Lung (tissue), 12 donors: ENCODE measurements around the gene GFI1B. TPM values are rescaled to one million over a fixed set of nuclear protein-coding genes. Genes with fewer than 3 reads are reported as not detected.

Experiments used
- ATAC-seq: fragments of 200-7000 bp; cut with Tn5 transposase; one replicate; pipeline ENCODE4 v1.9.1; 2020; ENCODE audit warnings: moderate number of reproducible peaks; ENCODE audit not compliant: insufficient read depth, low FRiP score
- DNase-seq, 3 donors: peaks; one replicate each; pipeline ENCODE4 v3.0.0-alpha.2; 2013 to 2017
- H3K27ac ChIP-seq, 2 donors: one replicate each; pipeline ENCODE4 v1.5.1; 2013; ENCODE audit warnings: mild to moderate bottlenecking in 2 of 2, moderate library complexity in 2 of 2, control low read depth in 1 of 2, inconsistent platforms in 1 of 2, low read depth in 1 of 2, low read length in 1 of 2
- H3K27me3 ChIP-seq, 3 donors: one replicate each; pipeline ENCODE4 v1.5.1; 2013; ENCODE audit warnings: low read length in 2 of 3; ENCODE audit not compliant: control insufficient read depth in 3 of 3, insufficient read depth in 3 of 3
- H3K36me3 ChIP-seq, 4 donors: one replicate each; pipeline ENCODE4 v1.5.1; 2013; ENCODE audit warnings: low read length in 4 of 4, mild to moderate bottlenecking in 1 of 4, moderate library complexity in 1 of 4; ENCODE audit not compliant: control insufficient read depth in 4 of 4, insufficient read depth in 4 of 4
- H3K4me1 ChIP-seq, 5 donors: one replicate each; pipeline ENCODE4 v1.5.1; 2013; ENCODE audit warnings: low read length in 5 of 5, mild to moderate bottlenecking in 2 of 5, moderate library complexity in 1 of 5; ENCODE audit not compliant: control insufficient read depth in 5 of 5, insufficient read depth in 5 of 5
- H3K4me3 ChIP-seq: one replicate; pipeline ENCODE4 v1.5.1; 2013; ENCODE audit warnings: mild to moderate bottlenecking, control low read depth, moderate library complexity
- H3K9ac ChIP-seq, 2 donors: one replicate each; pipeline ENCODE4 v1.5.1; 2013; ENCODE audit warnings: low read length in 2 of 2, control low read depth in 1 of 2; ENCODE audit not compliant: insufficient read depth in 1 of 2
- H3K9me3 ChIP-seq, 4 donors: one replicate each; pipeline ENCODE4 v1.5.1; 2013; ENCODE audit warnings: low read length in 3 of 4, mild to moderate bottlenecking in 1 of 4, moderate library complexity in 1 of 4; ENCODE audit not compliant: control insufficient read depth in 4 of 4, insufficient read depth in 3 of 4
- WGBS, 2 donors: extraction: QIAGEN DNeasy Blood & Tissue Kit; methylation state at CpG; one replicate each; pipeline ENCODE4 v1.1.7; 2013; 5-methylcytosine and 5-hydroxymethylcytosine counted together
- polyA plus RNA-seq, 2 donors: library from polyadenylated mRNA; stranded (reverse); fragments of 200-250 nt; gene quantifications; one replicate each; pipeline ENCODE4 v1.2.1, GENCODE V29; 2013
- total RNA-seq, 2 donors: library from RNA; depleted of rRNA in 1 of 2; stranded (reverse); fragments of >200 nt in 1 of 2; gene quantifications; one replicate each; pipeline ENCODE4 v1.2.1, GENCODE V29; 2014 to 2021
- TF ChIP-seq, protein P1 (sequence below): IDR thresholded peaks from 2 replicates; pipeline ENCODE4 v1.5.1; 2012; ENCODE audit warnings: mild to moderate bottlenecking; ENCODE audit errors: control extremely low read depth, extremely low read depth
- donor health status: control.
- donor health status: control.
- donor health status: Bipolar disorder and iron deficiency.
- donor health status: healthy.
- donor health status: DM: yes; HTN: yes; CAD: no.

GFI1B gene
- total and polyA plus RNA-seq, 4 donors, result 0.25 to 1.4 (median 0.76) TPM

GRCh38 chr9:133003671-133004090 is 25.2 kb downstream of the GFI1B start:
- no peak for ATAC-seq
- Histone ChIP-seq H3K4me3 (no peak overlapping the region), H3K9me3 (peaks cover 0 to 2% (median 0%) of the 10 kb centered on the region in 4 donors), H3K36me3 (no peaks in the 10 kb centered on the region), H3K27ac (no peak overlapping the region), H3K4me1 (peaks cover 0 to 13% (median 0%) of the 10 kb centered on the region in 5 donors), H3K9ac (no peak overlapping the region), H3K27me3 (peaks cover 0 to 3% (median 0%) of the 10 kb centered on the region in 3 donors)
- no peak for DNase-seq
- TF ChIP-seq, protein P1, sequence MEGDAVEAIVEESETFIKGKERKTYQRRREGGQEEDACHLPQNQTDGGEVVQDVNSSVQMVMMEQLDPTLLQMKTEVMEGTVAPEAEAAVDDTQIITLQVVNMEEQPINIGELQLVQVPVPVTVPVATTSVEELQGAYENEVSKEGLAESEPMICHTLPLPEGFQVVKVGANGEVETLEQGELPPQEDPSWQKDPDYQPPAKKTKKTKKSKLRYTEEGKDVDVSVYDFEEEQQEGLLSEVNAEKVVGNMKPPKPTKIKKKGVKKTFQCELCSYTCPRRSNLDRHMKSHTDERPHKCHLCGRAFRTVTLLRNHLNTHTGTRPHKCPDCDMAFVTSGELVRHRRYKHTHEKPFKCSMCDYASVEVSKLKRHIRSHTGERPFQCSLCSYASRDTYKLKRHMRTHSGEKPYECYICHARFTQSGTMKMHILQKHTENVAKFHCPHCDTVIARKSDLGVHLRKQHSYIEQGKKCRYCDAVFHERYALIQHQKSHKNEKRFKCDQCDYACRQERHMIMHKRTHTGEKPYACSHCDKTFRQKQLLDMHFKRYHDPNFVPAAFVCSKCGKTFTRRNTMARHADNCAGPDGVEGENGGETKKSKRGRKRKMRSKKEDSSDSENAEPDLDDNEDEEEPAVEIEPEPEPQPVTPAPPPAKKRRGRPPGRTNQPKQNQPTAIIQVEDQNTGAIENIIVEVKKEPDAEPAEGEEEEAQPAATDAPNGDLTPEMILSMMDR, result no peak
- 32 to 34% methylated on average over 9 of the region's 9 CpGs for WGBS, 2 donors

- H3K9me3 ChIP-seq, result peaks cover 0 to 2% (median 0%) of the 10 kb centered on the region in 4 donors
- H3K27me3 ChIP-seq, result peaks cover 0 to 3% (median 0%) of the 10 kb centered on the region in 3 donors
- no peak overlapping the region for H3K27ac ChIP-seq
- TF ChIP-seq, protein P1, result no peak
- H3K36me3 ChIP-seq, result no peaks in the 10 kb centered on the region
- DNase-seq (no peak), ATAC-seq (no peak)
- H3K4me3 ChIP-seq, result no peak overlapping the region
- H3K9ac ChIP-seq, result no peak overlapping the region
- H3K4me1 ChIP-seq, result peaks cover 0 to 13% (median 0%) of the 10 kb centered on the region in 5 donors
- WGBS, 2 donors, result 20 to 44% methylated on average over 9 of the region's 9 CpGs
Observed at GRCh38 chr9:133004091-133004998, 25.9 kb downstream of the GFI1B start.

GRCh38 chr9:133004999-133005760 is 26.7 kb downstream of the GFI1B start:
- 64 to 75% methylated on average over 14 of the region's 14 CpGs for WGBS, 2 donors
- Histone ChIP-seq H3K4me3 (no peak overlapping the region), H3K27me3 (peaks cover 0 to 3% (median 0%) of the 10 kb centered on the region in 3 donors), H3K9me3 (peaks cover 0 to 2% (median 0%) of the 10 kb centered on the region in 4 donors), H3K27ac (no peak overlapping the region), H3K36me3 (no peaks in the 10 kb centered on the region), H3K4me1 (peaks cover 0 to 13% (median 0%) of the 10 kb centered on the region in 5 donors), H3K9ac (no peak overlapping the region)
- ATAC-seq, result no peak
- DNase-seq, result no peak
- TF ChIP-seq, protein P1, result no peak
